HG03045 (cell line): ENCODE data around the gene SLC25A40.
A peak's percentile ranks its signal among the peaks of the same experiment; 100 is the strongest.
"Not testable (repeated sequence)": the region's sequence is repeated elsewhere in the genome, so short reads cannot be mapped to it uniquely, and the experiment has no call there.

Experiments used
- ATAC-seq: cut with Tn5 transposase; IDR thresholded peaks from one replicate; pipeline ENCODE4 v1.9.1; 2021; ENCODE audit warnings: mild to moderate bottlenecking, moderate library complexity; ENCODE audit not compliant: unreplicated experiment

SLC25A40 gene, protein sequence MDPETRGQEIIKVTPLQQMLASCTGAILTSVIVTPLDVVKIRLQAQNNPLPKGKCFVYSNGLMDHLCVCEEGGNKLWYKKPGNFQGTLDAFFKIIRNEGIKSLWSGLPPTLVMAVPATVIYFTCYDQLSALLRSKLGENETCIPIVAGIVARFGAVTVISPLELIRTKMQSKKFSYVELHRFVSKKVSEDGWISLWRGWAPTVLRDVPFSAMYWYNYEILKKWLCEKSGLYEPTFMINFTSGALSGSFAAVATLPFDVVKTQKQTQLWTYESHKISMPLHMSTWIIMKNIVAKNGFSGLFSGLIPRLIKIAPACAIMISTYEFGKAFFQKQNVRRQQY

DNA sequence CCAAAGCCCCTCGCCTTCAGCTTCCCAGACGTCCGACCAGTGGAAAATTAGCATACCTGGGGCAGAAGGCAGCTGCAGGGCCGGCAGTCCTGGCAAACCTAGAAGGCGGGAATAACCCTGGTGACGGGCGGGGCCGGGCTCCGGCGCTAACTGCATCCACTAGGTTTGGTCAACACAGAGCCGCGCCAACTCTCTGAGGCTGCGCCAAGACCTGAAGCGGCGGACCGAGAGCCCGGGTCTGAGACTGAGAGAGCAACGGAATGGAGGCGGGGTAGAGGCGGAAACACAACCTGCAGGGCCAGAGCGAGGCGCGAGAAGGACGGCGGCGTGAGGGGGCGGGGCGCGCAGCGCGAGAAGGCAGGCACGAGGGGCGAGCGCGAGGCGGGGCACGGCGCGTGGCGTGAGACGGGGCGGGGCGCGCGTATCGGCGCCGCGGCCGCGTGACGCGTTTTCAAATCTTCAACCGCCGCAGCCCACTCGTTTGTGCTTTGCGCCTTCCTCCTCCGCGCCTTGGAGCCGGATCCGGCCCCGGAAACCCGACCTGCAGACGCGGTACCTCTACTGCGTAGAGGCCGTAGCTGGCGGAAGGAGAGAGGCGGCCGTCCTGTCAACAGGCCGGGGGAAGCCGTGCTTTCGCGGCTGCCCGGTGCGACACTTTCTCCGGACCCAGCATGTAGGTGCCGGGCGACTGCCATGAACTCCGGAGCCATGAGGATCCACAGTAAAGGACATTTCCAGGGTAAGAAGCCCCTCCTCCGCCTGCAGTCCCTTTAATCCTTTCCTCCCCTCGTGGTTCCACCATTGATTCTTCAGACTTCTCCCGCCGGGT lies at the start of gene SLC25A40, which contains the start of gene DBF4:
SLC25A40 (minus strand) TSS at position 321 of the 829 bp plus-strand sequence. CDS start 17,633 bp downstream, outside the sequence.
DBF4 (plus strand) TSS at position 454 of the 829 bp plus-strand sequence; CDS start at position 694, 240 bp downstream.
- peak; percentile 93 for ATAC-seq

DNA sequence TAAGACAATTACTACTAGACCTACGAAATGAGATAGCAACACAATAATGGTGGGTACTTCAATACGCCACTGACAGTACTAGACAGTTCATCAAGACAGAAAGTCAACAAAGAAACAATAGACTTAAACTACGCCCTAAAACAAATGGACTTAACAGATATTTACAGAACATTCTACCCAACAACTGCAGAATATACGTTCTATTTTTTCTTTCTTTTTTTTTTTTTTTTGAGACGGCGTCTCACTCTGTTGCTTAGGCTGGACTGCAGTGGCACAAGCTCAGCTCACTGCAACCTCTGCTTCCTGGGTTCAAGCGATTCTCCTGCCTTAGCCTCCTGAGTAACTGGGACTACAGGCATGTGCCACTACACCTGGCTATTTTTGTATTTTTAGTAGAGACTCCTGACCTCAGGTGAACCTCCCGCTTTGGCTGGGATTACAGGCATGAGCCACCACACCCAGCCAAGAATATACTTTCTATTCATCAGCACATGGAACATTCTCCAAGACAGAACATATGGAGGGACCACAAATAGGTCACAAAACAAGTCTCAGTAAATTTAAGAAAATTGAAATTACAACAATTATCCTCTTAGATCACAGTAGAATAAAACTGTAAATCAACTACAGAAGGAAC lies 46.7 kb upstream of the SLC25A40 start:
- not testable (repeated sequence) for ATAC-seq

- ATAC-seq = no peak
These were observed 44.4 kb upstream of the SLC25A40 start for GRCh38 chr7:87920578-87920977.

DNA sequence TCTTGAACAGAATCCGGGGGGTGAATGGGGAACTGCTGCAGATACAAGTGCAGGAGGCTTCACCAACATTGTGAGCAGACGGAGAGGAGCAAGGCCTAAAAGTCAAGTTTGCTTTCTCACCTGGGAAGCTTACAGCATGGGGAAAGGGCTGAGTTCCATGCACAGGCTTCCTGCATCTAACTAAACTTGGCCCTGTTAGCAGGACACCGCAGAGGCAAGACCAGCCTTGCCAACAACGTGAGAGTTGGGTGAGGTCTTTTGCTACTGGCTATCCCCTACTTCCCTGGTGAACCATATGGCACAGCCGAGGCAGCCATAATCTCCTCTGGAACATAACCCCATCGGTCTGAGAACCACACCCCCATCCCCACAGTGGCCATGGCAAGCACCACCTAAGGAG lies 43.7 kb upstream of the SLC25A40 start:
- no peak for ATAC-seq

GRCh38 chr7:87918740-87919139 lies 42.6 kb upstream of the SLC25A40 start:
- ATAC-seq = no peak

DNA sequence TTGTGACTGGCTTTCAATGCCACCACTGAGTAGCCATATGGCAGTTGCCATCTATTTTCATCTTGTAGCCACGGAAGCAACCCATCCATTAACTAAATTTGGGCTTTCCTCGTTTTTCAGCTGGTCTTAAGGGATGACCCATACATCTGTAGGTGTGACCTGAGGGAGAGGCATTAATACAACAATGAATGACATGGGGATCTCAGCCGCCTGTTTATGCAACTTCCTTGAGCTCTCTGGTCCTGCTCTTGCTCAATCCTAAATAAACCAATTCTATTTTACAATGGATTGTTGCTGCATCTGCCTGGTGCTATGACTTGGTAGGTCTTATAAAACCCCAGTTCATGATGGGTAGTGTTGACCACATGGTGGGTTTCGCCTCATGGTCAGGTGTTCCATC lies 36.0 kb upstream of the SLC25A40 start:
- no peak for ATAC-seq

- ATAC-seq = not testable (repeated sequence)
These were observed 32.7 kb upstream of the SLC25A40 start for GRCh38 chr7:87908814-87909213.

GRCh38 chr7:87907136-87907906 lies 31.2 kb upstream of the SLC25A40 start:
- not testable (repeated sequence) for ATAC-seq

GRCh38 chr7:87899255-87899654 lies 23.1 kb upstream of the SLC25A40 start:
- ATAC-seq = no peak

DNA sequence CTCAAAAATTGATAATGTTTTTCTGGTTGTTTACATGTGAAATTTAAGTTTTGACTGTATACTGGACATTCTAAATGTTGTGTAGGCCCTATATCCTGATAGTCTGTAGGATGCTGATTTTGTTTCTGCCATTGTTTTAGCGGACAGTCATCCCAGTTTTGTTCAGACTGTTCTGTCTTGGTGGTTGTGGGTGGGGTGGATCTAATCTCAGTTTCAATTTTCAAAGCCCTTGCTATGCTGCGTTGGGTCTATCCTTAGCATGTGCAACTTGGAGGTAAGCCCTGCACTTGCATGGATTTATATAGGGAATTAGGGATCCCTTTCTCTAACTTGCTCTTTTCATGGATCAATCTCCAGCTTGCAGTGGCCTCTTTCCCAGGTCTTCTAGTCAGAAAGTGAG lies 19.2 kb upstream of the SLC25A40 start:
- no peak for ATAC-seq

DNA sequence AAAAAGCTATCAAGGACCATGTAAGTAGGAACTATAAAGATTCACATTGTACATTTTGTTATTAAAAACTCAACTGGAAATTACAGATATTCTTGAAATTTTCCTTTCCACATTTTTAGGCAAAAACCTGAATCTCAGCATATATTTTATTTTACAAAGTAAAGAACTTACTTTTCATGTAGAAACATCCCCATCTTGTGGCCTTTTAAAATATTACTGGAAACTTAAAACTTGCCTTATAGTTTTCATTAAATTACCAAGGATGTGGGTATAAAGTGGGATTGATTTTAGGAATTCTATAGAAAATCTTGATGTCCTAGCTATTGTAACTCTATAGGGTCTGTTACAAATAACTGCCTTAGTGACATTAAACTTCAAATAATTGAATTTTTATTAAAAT lies 10.7 kb upstream of the SLC25A40 start:
- no peak for ATAC-seq

DNA sequence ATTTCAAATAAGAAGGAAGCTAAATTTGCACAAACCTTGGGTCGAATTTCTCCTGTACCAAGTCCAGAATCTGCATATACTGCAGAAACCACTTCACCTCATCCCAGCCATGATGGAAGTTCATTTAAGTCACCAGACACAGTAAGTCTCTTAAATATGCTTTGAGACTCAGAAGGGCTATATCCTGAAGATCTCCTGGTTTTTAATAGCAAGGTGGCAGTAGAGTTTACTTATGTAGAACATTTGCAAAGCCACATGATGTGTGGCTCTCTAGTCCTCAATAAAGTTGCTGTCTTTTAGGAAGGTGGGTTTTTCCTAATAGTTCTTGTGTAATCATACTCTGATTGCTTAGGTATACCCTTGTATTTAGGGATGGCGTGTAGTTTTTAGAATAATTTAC lies 8.9 kb upstream of the SLC25A40 start:
- no peak for ATAC-seq

DNA sequence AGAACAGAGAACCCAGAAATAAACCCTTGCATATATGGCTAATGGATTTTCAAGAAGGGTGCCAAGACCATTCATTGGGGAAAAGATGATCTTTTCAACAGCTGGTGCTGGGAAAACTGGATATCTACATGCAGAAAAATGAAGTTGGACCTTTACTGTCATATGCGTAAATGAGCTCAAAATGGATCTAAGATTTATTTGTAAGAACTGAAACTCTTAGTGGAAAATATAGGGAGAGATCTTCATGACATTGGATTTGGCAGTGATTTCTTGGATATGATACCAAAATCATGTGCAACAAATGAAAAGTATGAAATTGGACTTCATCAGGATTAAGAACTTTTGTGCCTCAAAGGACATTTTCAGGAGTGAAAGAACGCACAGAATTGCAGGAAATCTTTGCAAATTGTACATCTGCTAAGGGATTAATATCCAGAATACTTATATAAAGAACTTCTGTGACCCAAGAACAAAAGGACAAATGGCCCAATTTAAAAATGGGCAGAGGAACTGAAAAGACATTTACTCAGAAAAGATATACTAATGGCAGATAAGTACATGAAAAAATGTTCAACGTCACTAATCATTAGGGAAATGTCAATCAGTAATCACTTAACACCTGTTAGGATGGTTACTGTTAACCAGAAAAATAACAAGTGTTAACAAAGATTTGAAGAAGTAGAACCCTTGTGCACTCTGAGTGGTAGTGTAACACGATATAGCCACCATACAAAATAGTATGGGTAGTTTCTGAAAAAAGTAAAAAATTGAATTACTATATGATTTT lies 6.2 kb upstream of the SLC25A40 start:
- no peak for ATAC-seq

DNA sequence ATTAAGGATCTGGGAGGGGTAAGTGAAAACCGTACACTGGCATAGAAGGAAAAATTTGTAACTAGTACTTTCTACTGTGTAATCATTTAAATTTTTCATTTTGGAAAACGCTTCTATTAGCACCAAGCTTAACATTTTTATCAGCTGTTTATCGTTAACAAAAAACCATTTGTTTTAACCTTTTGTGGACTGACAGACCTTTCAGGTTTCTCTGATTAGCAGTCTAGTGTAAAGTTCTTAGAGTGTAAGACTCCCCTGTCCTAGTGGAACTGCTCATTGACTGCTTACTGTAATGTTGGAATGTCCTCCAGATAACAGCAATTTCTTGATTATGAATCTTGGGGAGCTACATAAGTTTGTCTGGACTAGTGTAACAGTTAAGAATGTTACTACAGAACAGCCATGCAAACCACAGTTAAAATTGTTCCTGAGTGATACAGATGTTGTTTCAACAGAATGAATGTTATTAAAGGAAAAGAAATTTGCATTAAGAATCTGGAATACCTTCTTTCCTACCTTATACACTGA lies 2.1 kb upstream of the SLC25A40 start:
- ATAC-seq = no peak

- no peak for ATAC-seq
These were observed 1.3 kb upstream of the SLC25A40 start for GRCh38 chr7:87877366-87878040.

DNA sequence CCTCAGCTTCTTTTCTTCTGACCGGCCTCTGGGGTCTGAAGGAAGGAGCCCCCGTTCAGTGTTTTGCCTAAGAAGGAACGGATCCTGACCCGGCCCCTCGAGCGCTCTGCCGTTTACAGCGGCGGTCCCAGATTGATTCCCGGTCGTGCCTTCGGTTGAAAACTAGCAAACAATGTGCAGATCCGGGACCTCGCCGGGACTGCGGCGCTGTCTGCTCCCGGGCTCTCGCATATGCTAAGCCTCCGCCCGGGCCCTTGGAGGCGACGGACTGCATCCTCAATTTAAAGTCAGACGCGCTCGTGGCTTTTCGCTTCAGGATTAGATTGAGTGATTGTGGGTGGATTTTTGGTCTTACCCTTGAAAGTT lies 692 bp upstream of the SLC25A40 start:
- ATAC-seq = peak; percentile 16

GRCh38 chr7:87875151-87876039 lies 765 bp downstream of the SLC25A40 start:
- ATAC-seq = peak; percentile 21

- no peak for ATAC-seq
These were observed 2.1 kb downstream of the SLC25A40 start for GRCh38 chr7:87874066-87874465.
